ENCODE results near the gene TUBB4B. TPM values are rescaled to one million over a fixed set of nuclear protein-coding genes. Genes with fewer than 3 reads are reported as not detected.
"Not testable (repeated sequence)": the region's sequence is repeated elsewhere in the genome, so short reads cannot be mapped to it uniquely, and the experiment has no call there.

TUBB4B gene
- polyA plus RNA-seq, 3 donors from 2014 or later = 60.8 to 98.2 (median 71.9) TPM

GRCh38 chr9:137242269-137243203, 1.4 kb downstream of the TUBB4B start:
- H3K9me3 Mint-ChIP-seq = no peaks in the 10 kb centered on the region

GRCh38 chr9:137243266-137243625, 2.2 kb downstream of the TUBB4B start:
- H3K4me1 Mint-ChIP-seq = peaks cover 28% of the 10 kb centered on the region in 2 donors
- not testable (repeated sequence) for H3K27ac Mint-ChIP-seq, H3K36me3 Mint-ChIP-seq, H3K9me3 Mint-ChIP-seq
- peaks cover 12 to 28% (median 25%) of the 10 kb centered on the region in 3 donors for H3K27me3 Mint-ChIP-seq (ENCODE audit: low read depth in 3 of 3)
- H3K4me3 Mint-ChIP-seq = peak overlapping the region in 2 of 5 donors; percentile 21 to 24
- peak in 1 of 3 donors; percentile 14 for DNase-seq

More at GRCh38 chr9:137242269-137243203, 1.4 kb downstream of the TUBB4B start:
- Mint-ChIP-seq H3K27me3 (ENCODE audit: low read depth in 3 of 3) (peaks cover 12 to 28% (median 25%) of the 10 kb centered on the region in 3 donors), H3K4me3 (peak overlapping the region; percentile 77 to 85 (median 81)), H3K36me3 (peaks cover 0 to 3% (median 0%) of the 10 kb centered on the region in 3 donors), H3K27ac (peak overlapping the region; percentile 64 to 78 (median 74)), H3K4me1 (peaks cover 28% of the 10 kb centered on the region in 2 donors)
- peak in 2 of 3 donors; percentile 17 to 18 for DNase-seq

GRCh38 chr9:137243626-137244485, 2.8 kb downstream of the TUBB4B start:
- DNase-seq = peak in 2 of 3 donors; percentile 15 to 16
- Mint-ChIP-seq H3K4me3 (peak overlapping the region in 2 of 5 donors; percentile 27 to 36), H3K27ac (no peak overlapping the region), H3K9me3 (no peaks in the 10 kb centered on the region), H3K36me3 (peaks cover 0 to 3% (median 0%) of the 10 kb centered on the region in 3 donors), H3K4me1 (peaks cover 25 to 27% of the 10 kb centered on the region in 2 donors), H3K27me3 (ENCODE audit: low read depth in 3 of 3) (peaks cover 12 to 28% (median 25%) of the 10 kb centered on the region in 3 donors)

- Mint-ChIP-seq H3K27ac (no peak overlapping the region), H3K4me1 (peaks cover 19 to 22% of the 10 kb centered on the region in 2 donors), H3K4me3 (no peak overlapping the region), H3K9me3 (no peaks in the 10 kb centered on the region), H3K36me3 (peaks cover 0 to 3% (median 0%) of the 10 kb centered on the region in 3 donors), H3K27me3 (ENCODE audit: low read depth in 3 of 3) (peaks cover 12 to 26% (median 25%) of the 10 kb centered on the region in 3 donors)
- DNase-seq = no peak
These were observed 3.7 kb downstream of the TUBB4B start for GRCh38 chr9:137244486-137245449.

- H3K9me3 Mint-ChIP-seq = no peaks in the 10 kb centered on the region
- no peak for DNase-seq
- peaks cover 12 to 25% (median 20%) of the 10 kb centered on the region in 3 donors for H3K27me3 Mint-ChIP-seq (ENCODE audit: low read depth in 3 of 3)
- no peak overlapping the region for H3K27ac Mint-ChIP-seq
- no peak overlapping the region for H3K4me3 Mint-ChIP-seq
- H3K36me3 Mint-ChIP-seq = peaks cover 0 to 3% (median 0%) of the 10 kb centered on the region in 3 donors
- H3K4me1 Mint-ChIP-seq = peaks cover 16 to 22% of the 10 kb centered on the region in 2 donors
These were observed 4.6 kb downstream of the TUBB4B start for GRCh38 chr9:137245450-137246421.

GRCh38 chr9:137247135-137247915, 6.2 kb downstream of the TUBB4B start:
- Mint-ChIP-seq H3K9me3 (no peaks in the 10 kb centered on the region), H3K4me3 (no peak overlapping the region), H3K36me3 (peaks cover 0 to 3% (median 0%) of the 10 kb centered on the region in 3 donors), H3K27ac (no peak overlapping the region), H3K27me3 (ENCODE audit: low read depth in 3 of 3) (peaks cover 5 to 17% (median 12%) of the 10 kb centered on the region in 3 donors), H3K4me1 (peaks cover 11 to 13% of the 10 kb centered on the region in 2 donors)
- DNase-seq = no peak

- Mint-ChIP-seq H3K27me3 (ENCODE audit: low read depth in 3 of 3) (peaks cover 1 to 12% (median 7%) of the 10 kb centered on the region in 3 donors), H3K27ac (no peak overlapping the region), H3K4me1 (peaks cover 6 to 7% of the 10 kb centered on the region in 2 donors), H3K9me3 (no peaks in the 10 kb centered on the region), H3K36me3 (peaks cover 0 to under 1% (median 0%) of the 10 kb centered on the region in 3 donors), H3K4me3 (no peak overlapping the region)
- no peak for DNase-seq
These were observed 6.8 kb downstream of the TUBB4B start for GRCh38 chr9:137247916-137248175.

- H3K36me3 Mint-ChIP-seq = no peaks in the 10 kb centered on the region
- peaks cover 4% of the 10 kb centered on the region in 2 donors for H3K4me1 Mint-ChIP-seq
- peaks cover 0 to 2% (median 0%) of the 10 kb centered on the region in 6 donors for H3K9me3 Mint-ChIP-seq
- no peak overlapping the region for H3K4me3 Mint-ChIP-seq
- H3K27ac Mint-ChIP-seq = no peak overlapping the region
- H3K27me3 Mint-ChIP-seq (ENCODE audit: low read depth in 3 of 3) = peaks cover 0 to 5% (median 3%) of the 10 kb centered on the region in 3 donors
- DNase-seq = no peak
These were observed 9.5 kb downstream of the TUBB4B start for GRCh38 chr9:137250329-137251193.

- no peak within 1 kb of the TSS for H3K27ac Mint-ChIP-seq
- DNase-seq = no peak
- peaks cover 9% of the 10 kb centered on the region in 2 donors for H3K4me1 Mint-ChIP-seq
- H3K27me3 Mint-ChIP-seq (ENCODE audit: low read depth in 3 of 3) = peaks cover 0 to 5% (median 3%) of the 10 kb centered on the region in 3 donors
- no peaks in the 10 kb centered on the region for H3K36me3 Mint-ChIP-seq
- H3K9me3 Mint-ChIP-seq = peaks cover 0 to 2% (median 0%) of the 10 kb centered on the region in 6 donors
- H3K4me3 Mint-ChIP-seq = no peak within 1 kb of the TSS
These were observed 10.0 kb downstream of the TUBB4B start, which contains the start of gene STPG3 for GRCh38 chr9:137251194-137251461. Gene STPG3 (plus strand): TSS chr9:137251286. CDS start chr9:137251287, 1 bp downstream.

- peaks cover 0 to 5% (median 3%) of the 10 kb centered on the region in 3 donors for H3K27me3 Mint-ChIP-seq (ENCODE audit: low read depth in 3 of 3)
- no peak overlapping the region for H3K4me3 Mint-ChIP-seq
- peaks cover 14% of the 10 kb centered on the region in 2 donors for H3K4me1 Mint-ChIP-seq
- no peaks in the 10 kb centered on the region for H3K36me3 Mint-ChIP-seq
- H3K27ac Mint-ChIP-seq = no peak overlapping the region
- DNase-seq = no peak
- H3K9me3 Mint-ChIP-seq = peaks cover 0 to 2% (median 0%) of the 10 kb centered on the region in 6 donors
These were observed 10.6 kb downstream of the TUBB4B start for GRCh38 chr9:137251490-137252268.
